Esophagus (tissue), 2 donors: ENCODE results near the gene PRIM2. TPM values are rescaled to one million over a fixed set of nuclear protein-coding genes. Genes with fewer than 3 reads are reported as not detected.
"Not testable (repeated sequence)": the region's sequence is repeated elsewhere in the genome, so short reads cannot be mapped to it uniquely, and the experiment has no call there.

Experiments used
- H3K27ac ChIP-seq, 2 donors: one replicate each; pipeline ENCODE4 v1.5.1; 2013; ENCODE audit warnings: low read depth in 2 of 2, mild to moderate bottlenecking in 2 of 2, inconsistent platforms in 1 of 2, low read length in 1 of 2, moderate library complexity in 1 of 2
- H3K27me3 ChIP-seq, 2 donors: one replicate each; pipeline ENCODE4 v1.6.1; 2013; ENCODE audit warnings: low read length in 2 of 2, control low read depth in 1 of 2, mild to moderate bottlenecking in 1 of 2; ENCODE audit not compliant: insufficient read depth in 2 of 2, control insufficient read depth in 1 of 2
- H3K36me3 ChIP-seq, 2 donors: one replicate each; pipeline ENCODE4 v1.6.1; 2013; ENCODE audit warnings: low read length in 1 of 2; ENCODE audit not compliant: control insufficient read depth in 2 of 2, insufficient read depth in 2 of 2
- H3K4me1 ChIP-seq, 2 donors: one replicate each; pipeline ENCODE4 v1.6.1; 2013; ENCODE audit warnings: low read length in 1 of 2; ENCODE audit not compliant: control insufficient read depth in 2 of 2, insufficient read depth in 2 of 2
- H3K4me3 ChIP-seq, 2 donors: one replicate each; pipeline ENCODE4 v1.5.1; 2013; ENCODE audit warnings: low read length in 2 of 2, mild to moderate bottlenecking in 2 of 2, low read depth in 1 of 2, moderate library complexity in 1 of 2
- H3K9me3 ChIP-seq, 2 donors: one replicate each; pipeline ENCODE4 v1.6.1; 2013; ENCODE audit warnings: mild to moderate bottlenecking in 2 of 2, low read depth in 1 of 2, low read length in 1 of 2, moderate library complexity in 1 of 2; ENCODE audit not compliant: control insufficient read depth in 2 of 2, insufficient read depth in 1 of 2
- WGBS, 2 donors: extraction: QIAGEN DNeasy Blood & Tissue Kit; methylation state at CpG; one replicate each; pipeline ENCODE4 v1.1.7; 2013; 5-methylcytosine and 5-hydroxymethylcytosine counted together
- polyA plus RNA-seq, 2 donors: library from polyadenylated mRNA; stranded (reverse); fragments of 200-250 nt; gene quantifications; one replicate each; pipeline ENCODE4 v1.2.3, GENCODE V29; 2013
- donor health status: healthy with polysubstance abuse.
- donor health status: Bipolar disorder and iron deficiency.

The PRIM2 gene
- polyA plus RNA-seq, 2 donors, result 3.7 to 4.5 TPM

DNA sequence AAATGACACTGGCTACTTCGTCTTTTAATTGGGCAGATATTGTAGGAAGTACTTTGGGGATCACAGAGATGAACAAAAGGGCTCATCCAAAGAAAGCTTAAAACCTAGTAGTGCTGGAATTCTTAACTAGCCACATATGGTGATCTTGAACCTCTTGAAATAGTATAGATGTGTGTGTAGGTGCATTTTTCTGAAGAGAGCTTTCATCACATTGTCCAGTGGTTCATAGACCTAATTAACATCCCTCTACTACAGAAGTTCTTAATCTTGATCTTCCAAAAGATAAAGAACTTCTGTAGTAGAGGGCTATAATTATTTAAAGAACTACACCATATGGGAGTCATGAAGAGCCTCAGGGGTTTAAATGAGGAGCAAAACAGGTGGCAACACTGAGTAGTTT is 2.3 kb upstream of the PRIM2 start:
- no peak overlapping the region for H3K27ac ChIP-seq
- no peaks in the 10 kb centered on the region for H3K4me1 ChIP-seq
- H3K27me3 ChIP-seq, result no peaks in the 10 kb centered on the region
- 83 to 92% methylated on average over 1 of the region's 1 CpG for WGBS, 2 donors
- peaks cover 0 to 2% of the 10 kb centered on the region in 2 donors for H3K36me3 ChIP-seq
- no peaks in the 10 kb centered on the region for H3K9me3 ChIP-seq
- no peak overlapping the region for H3K4me3 ChIP-seq

DNA sequence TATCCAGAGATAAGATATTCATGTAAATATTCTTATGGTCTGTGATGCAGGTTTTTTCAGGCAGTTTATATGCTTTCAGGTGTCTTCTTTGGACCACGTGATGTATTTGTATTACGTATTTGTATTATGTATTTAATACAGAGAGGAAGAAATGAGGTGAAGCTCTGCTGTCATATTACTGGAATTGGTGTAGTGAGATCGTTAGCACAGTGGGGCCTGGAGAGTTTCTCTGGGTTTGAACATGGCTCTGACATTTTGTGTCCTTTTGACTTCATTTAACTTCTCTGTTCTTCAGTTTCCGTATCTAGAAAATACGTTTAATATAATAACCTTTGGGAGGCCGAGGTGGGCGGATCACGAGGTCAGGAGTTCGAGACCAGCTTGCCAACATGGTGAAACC is 1.6 kb upstream of the PRIM2 start:
- Histone ChIP-seq H3K36me3 (peaks cover 0 to 2% of the 10 kb centered on the region in 2 donors), H3K4me3 (no peak overlapping the region), H3K27ac (no peak overlapping the region), H3K4me1 (no peaks in the 10 kb centered on the region), H3K27me3 (no peaks in the 10 kb centered on the region), H3K9me3 (no peaks in the 10 kb centered on the region)
- WGBS, 2 donors, result 71 to 76% methylated on average over 9 of the region's 9 CpGs

DNA sequence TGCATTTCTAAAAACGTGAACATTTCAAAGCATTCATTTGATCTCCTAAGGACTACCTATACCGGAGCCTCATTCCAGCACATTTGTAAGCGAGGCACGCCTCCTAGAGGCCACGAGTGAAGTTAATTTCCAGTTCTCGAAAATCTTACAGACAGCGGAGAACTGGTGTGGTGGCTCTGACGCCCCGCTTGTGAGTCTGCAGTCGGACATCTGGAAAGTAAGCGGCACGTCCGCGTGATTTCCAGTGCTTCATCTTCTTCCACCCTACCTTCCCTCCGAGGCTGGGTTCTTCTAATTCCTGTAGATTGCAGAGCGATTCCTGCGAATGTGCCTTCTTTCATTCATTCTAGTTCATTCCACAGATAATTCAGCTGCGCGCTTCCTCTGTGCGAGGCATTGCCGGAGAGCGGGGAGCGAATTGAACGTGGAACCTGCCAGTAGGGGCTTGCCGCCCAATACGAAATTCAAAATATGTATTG is 810 bp upstream of the PRIM2 start:
- H3K4me1 ChIP-seq, result no peaks in the 10 kb centered on the region
- H3K4me3 ChIP-seq, result peak overlapping the region; percentile 62 to 83
- H3K27ac ChIP-seq, result peak overlapping the region; percentile 18 to 30
- WGBS, 2 donors, result 0 to 1% methylated on average over 26 of the region's 26 CpGs
- no peaks in the 10 kb centered on the region for H3K27me3 ChIP-seq
- peaks cover 0 to 2% of the 10 kb centered on the region in 2 donors for H3K36me3 ChIP-seq
- no peaks in the 10 kb centered on the region for H3K9me3 ChIP-seq

DNA sequence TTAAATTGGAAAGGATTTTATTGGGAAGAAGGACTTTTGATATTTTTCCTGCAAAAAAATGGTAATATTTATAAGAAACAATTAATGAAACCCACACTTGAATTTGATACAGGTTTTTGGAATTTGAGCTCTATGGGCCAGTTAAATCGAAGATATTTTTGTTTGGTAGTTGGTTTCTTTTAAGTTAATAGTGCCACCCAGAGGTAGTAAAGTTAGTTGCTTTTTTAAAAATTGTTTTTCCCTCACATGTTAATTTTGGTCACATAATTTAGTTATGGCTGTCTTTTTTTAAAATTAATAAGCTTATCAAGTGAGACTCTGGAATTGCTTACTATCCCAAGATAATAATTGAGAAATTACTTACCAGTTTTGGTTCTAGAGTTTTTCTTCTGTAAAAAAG is 7.1 kb downstream of the PRIM2 start:
- H3K27ac ChIP-seq, result no peak overlapping the region
- 0 to 12% methylated on average over 1 of the region's 1 CpG for WGBS, 2 donors
- H3K9me3 ChIP-seq, result peaks cover 0 to 3% of the 10 kb centered on the region in 2 donors
- H3K4me1 ChIP-seq, result no peaks in the 10 kb centered on the region
- peaks cover 3 to 4% of the 10 kb centered on the region in 2 donors for H3K36me3 ChIP-seq
- no peaks in the 10 kb centered on the region for H3K27me3 ChIP-seq
- no peak overlapping the region for H3K4me3 ChIP-seq

DNA sequence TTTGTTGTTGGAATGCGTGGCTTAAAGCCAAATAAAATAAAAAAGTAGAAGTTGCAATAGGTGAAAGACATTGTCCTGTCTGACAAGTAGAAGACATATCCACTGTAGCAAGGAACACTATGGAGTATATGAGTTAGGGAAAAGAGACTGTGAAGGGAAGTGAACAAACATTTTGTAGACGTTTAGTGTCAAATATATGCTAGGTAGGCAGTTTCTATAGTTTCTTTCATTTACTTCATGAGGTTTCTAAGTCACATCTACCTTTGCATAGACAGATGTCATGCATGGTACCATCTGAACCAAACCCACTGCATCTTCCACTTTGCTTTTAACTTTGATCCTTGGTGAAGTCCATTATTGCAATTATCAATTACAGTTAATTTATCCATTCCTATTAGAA is 9.9 kb downstream of the PRIM2 start:
- Histone ChIP-seq H3K4me3 (no peak overlapping the region), H3K27ac (no peak overlapping the region), H3K36me3 (peaks cover 2 to 4% of the 10 kb centered on the region in 2 donors), H3K4me1 (no peaks in the 10 kb centered on the region), H3K9me3 (peaks cover 0 to 3% of the 10 kb centered on the region in 2 donors), H3K27me3 (no peaks in the 10 kb centered on the region)
- 85 to 96% methylated on average over 2 of the region's 2 CpGs for WGBS, 2 donors

DNA sequence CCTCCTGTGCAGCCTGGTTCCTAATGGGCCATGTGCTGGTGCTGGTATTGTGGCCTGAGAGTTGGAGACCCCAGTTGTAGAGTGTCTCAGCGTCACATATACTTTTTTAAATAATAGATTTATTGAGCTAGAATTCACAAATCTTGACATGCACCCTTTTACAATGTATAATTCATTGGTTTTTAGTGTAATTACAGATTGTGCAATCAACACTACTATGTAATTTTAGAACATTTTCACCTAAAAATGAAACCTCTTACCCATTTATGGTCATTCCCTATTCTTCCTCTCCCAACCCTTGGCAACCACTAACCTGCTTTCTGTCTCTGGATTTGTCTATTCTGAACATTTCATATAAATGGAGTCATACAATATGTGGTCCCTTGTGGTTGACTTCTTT is 10.6 kb downstream of the PRIM2 start:
- Histone ChIP-seq H3K9me3 (peaks cover 0 to 3% of the 10 kb centered on the region in 2 donors), H3K36me3 (peaks cover 2 to 4% of the 10 kb centered on the region in 2 donors), H3K27me3 (no peaks in the 10 kb centered on the region), H3K4me1 (no peaks in the 10 kb centered on the region), H3K4me3 (no peak overlapping the region), H3K27ac (no peak overlapping the region)
- WGBS, 2 donors, result 92 to 95% methylated on average over 1 of the region's 1 CpG

DNA sequence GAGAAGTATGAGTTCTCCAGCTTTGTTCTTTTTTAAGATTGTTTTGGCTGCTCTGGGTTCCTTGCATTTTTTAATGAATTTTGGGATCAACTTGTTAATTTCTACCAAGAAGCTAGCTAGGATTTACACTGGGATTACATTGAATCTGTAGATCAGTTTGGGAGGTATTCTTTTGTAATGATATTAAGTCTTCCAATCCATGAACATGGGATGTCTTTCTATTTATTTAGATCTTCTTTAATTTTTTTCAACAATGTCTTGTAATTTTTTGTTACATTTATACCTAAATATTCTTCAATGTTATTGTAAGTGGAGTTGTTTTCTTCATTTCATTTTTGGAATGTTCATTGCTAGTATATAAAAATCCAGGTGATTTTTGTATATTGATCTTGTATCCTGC is 12.5 kb downstream of the PRIM2 start:
- peaks cover 0 to 3% of the 10 kb centered on the region in 2 donors for H3K9me3 ChIP-seq
- H3K4me3 ChIP-seq, result no peak overlapping the region
- H3K36me3 ChIP-seq, result peaks cover 2 to 4% of the 10 kb centered on the region in 2 donors
- no peak overlapping the region for H3K27ac ChIP-seq
- H3K4me1 ChIP-seq, result no peaks in the 10 kb centered on the region
- no peaks in the 10 kb centered on the region for H3K27me3 ChIP-seq

DNA sequence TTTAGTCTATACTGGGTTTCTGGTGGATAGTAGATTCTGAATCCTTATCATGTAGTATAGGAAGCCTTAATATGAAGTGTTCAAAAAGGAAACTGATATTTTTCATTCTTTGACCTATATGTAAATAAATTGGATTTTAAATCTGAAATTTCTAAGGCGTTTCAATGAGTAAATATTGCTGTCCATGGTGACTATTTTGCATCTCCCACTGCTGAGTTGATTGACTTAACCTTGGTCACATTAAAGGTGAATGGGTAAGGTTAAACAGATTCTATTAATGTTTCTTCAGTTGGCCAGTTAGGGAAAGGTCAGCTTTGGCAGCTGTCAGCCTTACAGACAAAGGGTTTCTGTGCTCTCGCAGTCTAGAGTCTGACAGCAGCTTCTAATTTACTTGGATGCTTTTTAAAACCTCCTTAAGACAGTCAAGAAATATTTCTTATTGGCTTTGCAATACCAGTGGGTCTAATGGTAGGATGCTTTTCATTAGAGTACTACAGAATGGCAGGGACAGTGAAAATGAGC is 24.8 kb downstream of the PRIM2 start:
- H3K4me1 ChIP-seq, result no peaks in the 10 kb centered on the region
- no peaks in the 10 kb centered on the region for H3K36me3 ChIP-seq
- 74 to 84% methylated on average over 2 of the region's 2 CpGs for WGBS, 2 donors

DNA sequence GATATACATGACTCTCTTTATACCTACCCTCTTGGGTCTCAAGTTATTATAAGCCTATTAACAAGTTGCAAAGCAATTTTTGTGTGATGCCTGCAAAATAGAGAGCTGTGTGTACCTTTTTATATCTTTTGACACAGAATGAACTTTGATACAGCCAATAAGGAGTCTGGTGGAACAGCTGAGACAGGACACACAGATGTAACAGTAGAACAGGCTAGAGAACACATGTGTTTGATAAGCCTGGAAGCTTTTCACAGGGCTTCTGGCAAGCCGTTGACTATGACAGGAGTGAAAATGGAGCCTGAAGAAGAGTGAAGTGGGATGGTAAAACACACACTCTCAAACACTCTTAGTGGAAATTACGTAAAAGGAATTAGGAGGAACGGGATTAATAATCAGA is 25.9 kb downstream of the PRIM2 start:
- H3K27ac ChIP-seq, H3K27me3 ChIP-seq, H3K36me3 ChIP-seq, H3K9me3 ChIP-seq, H3K4me3 ChIP-seq, H3K4me1 ChIP-seq: not testable (repeated sequence)
- WGBS, 2 donors, result 88 to 94% methylated on average over 3 of the region's 3 CpGs

More for the DNA sequence above, 24.8 kb downstream of the PRIM2 start:
- H3K9me3 ChIP-seq, result no peaks in the 10 kb centered on the region
- no peak overlapping the region for H3K27ac ChIP-seq
- no peak overlapping the region for H3K4me3 ChIP-seq
- H3K27me3 ChIP-seq, result no peaks in the 10 kb centered on the region

DNA sequence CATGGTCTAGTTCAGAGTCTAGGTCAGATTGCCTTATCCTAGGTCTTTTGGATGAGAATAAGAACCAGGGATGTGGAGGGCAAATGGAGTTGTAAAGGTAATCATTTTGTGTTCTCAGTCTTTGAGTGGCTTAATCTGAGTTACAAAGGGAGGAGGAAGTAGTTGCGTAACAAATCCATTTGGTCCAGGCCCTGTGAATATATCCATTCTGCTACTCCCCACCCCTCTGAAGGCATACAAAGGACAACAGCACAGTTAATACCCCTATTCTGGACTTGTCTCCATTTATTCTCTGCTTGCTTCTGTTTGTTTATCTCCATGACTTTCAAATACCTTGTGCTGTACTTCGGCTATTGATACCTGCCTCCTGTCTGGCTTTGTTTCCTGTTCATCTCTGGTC is 29.3 kb downstream of the PRIM2 start:
- H3K36me3 ChIP-seq, H3K4me1 ChIP-seq, H3K4me3 ChIP-seq, H3K9me3 ChIP-seq, H3K27me3 ChIP-seq: not testable (repeated sequence)
- WGBS, 2 donors, result 76 to 86% methylated on average over 2 of the region's 2 CpGs
- peak overlapping the region in 1 of 2 donors; percentile 22 for H3K27ac ChIP-seq
